ENCODE results near the gene NUDT4.
"Not testable (repeated sequence)": the region's sequence is repeated elsewhere in the genome, so short reads cannot be mapped to it uniquely, and the experiment has no call there.

NUDT4 gene

GRCh38 chr12:93429852-93430251, 52.1 kb downstream of the NUDT4 start:
- no peak for DNase-seq

DNA sequence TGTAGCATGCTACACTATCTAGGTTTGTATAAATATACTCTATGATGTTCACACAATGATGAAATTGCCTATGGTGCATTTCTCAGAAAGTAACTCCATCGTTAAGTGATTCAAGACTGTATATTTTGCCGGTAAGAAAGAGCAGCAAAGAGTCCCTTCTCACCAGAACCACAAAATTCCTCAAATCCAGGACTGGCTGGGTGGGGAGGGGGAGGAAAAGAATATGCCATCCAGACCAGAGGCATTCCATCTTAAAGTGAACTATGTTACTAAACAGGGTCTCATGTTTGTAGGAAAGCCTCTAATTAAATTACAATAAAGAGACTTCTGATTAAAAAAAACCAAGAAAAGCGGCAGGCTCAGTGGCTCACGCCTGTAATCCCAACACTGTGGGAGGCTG, 52.6 kb downstream of the NUDT4 start:
- no peak for DNase-seq

DNA sequence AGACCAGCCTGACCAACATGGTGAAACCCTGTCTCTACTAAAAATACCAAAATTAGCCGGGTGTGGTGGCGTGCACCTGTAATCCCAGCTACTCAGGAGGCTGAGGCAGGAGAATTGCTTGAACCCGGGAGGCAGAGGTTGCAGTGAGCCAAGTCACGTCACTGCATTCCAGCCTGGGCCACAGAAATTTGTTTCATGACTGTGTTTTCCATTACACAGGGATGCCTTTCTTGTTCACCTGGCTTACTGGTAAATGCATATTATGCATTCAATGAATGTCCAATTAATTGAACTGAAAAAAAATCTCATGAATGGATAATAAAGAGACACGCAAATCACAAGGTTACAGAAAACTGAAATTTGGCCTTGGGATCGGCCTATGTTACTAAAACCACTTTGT, 54.3 kb downstream of the NUDT4 start:
- DNase-seq, result not testable (repeated sequence)

DNA sequence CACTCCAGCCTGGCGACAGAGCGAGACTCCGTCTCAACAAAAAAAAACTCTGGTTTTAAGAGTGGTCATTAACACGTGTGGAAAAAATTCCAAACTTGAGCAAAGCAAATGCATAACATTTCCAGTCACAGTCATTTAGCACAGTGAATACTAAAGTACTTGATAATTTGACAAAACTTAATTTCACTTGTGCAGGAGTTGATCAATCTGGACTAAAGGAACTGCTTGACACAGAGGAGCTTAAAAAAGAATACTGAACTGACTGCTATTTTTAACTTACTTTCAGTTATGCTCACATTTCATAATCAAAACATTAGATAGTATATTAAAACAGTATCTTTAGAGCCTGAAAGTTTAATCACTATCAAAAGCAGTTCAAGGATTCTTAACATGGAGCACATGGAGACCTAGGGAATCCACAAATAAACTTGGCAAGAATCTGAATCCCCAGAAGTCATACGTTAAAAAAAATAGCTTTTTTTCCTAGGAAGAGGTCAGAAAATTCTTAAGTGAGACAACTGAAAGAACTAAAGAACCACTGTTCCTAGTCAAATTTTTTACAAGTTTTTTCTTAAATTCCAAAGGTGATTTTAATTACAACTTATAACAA, 56.6 kb downstream of the NUDT4 start:
- no peak for DNase-seq

GRCh38 chr12:93438266-93439050, 60.7 kb downstream of the NUDT4 start:
- DNase-seq, result no peak

- DNase-seq, result no peak
These were observed 62.5 kb downstream of the NUDT4 start for GRCh38 chr12:93440043-93440835.

- DNase-seq, result no peak
These were observed 63.4 kb downstream of the NUDT4 start for GRCh38 chr12:93441081-93441616.

DNA sequence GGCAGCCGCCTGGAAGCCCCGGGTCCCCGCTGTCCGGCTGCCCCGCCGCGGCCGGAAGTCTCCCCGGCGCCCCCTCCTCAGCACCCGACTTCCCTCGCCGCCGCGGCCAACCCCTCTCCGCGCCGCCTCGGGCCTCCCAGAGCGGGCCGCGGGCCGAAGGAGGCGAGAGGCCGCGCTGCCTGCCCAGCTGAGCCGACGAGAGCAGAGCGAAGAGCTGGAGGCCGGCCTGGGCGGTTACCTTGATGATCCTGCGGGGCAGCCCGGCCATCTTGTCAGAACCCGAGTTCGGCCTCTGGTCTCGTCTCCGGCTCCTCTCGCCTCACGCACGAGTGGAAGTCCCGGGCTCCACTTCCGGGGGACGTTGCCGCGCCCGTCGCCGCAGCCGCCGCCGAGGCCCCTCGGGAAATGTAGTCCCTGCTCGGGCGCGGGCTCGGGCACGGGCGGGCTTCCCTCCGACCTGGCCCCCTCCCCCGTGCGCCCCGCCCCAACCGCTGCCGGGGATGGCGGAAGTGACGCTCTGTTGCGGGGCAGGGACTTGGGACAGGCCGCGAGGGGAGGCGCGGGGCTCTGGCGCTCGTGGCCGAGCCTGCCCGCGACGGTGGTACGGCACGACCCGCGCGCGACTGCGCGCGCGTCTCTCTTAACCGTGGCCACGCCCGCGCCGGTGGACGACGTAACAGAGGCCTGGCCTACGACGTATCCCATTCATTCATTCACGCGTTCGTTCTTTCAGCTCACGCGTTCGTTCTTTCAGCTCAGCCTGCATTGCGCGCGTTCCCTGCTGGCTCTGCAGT, 64.1 kb downstream of the NUDT4 start, which contains the start of gene UBE2N:
Gene UBE2N (minus strand): TSS at position 331 of the 794 bp plus-strand sequence. CDS start 63 bp downstream, at position 268.
- DNase-seq, result peak; percentile 77

GRCh38 chr12:93442411-93443340, 65.0 kb downstream of the NUDT4 start:
- no peak for DNase-seq

GRCh38 chr12:93443576-93443975, 65.9 kb downstream of the NUDT4 start:
- no peak for DNase-seq

GRCh38 chr12:93447555-93448290, 70.0 kb downstream of the NUDT4 start:
- no peak for DNase-seq

- no peak for DNase-seq
These were observed 71.1 kb downstream of the NUDT4 start for GRCh38 chr12:93448796-93449195.

DNA sequence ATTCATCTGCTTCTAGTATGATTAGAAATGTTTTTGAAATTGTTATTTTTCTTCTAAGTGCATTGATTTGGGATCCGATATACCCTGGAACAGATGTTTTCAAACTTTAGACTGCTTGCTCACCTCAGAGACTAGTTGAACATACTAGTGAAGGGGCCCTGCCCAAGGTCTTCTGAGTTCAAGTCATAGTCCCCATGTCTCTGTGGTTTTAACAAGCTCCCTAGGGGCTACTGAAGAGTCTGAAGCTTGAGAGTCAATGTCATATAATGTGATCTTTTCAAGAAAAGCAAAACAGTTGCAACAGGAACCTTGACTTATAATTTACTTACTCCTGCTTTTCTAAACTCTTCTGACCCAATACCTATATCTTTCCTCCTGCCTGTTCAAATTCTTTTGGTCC, 71.6 kb downstream of the NUDT4 start:
- no peak for DNase-seq

GRCh38 chr12:93451423-93452158, 73.9 kb downstream of the NUDT4 start:
- DNase-seq, result no peak

- DNase-seq, result no peak
These were observed 75.9 kb downstream of the NUDT4 start for GRCh38 chr12:93453633-93454032.

- DNase-seq, result no peak
These were observed 78.4 kb downstream of the NUDT4 start for GRCh38 chr12:93456077-93456476.

Data from SIG-M5 (cell line).